HG03575 (cell line): Measurements from ENCODE around the gene DPP7.

Experiments
- ATAC-seq: cut with Tn5 transposase; IDR thresholded peaks from one replicate; pipeline ENCODE4 v1.9.1; 2021; ENCODE audit not compliant: unreplicated experiment, insufficient number of reproducible peaks, low FRiP score; ENCODE audit errors: extremely low read depth

Gene DPP7

GRCh38 chr9:137114613-137115393 is at the start of gene DPP7:
DPP7 (minus strand) TSS chr9:137114733; CDS start chr9:137114713, 20 bp downstream.
- no peak for ATAC-seq

GRCh38 chr9:137163805-137164204 is 49.3 kb upstream of the DPP7 start:
- no peak for ATAC-seq

GRCh38 chr9:137163365-137163715 is 48.8 kb upstream of the DPP7 start:
- ATAC-seq, result no peak

- ATAC-seq, result no peak
Measured at GRCh38 chr9:137162505-137163364, 48.2 kb upstream of the DPP7 start.

GRCh38 chr9:137161558-137162486 is 47.3 kb upstream of the DPP7 start:
- ATAC-seq, result no peak

GRCh38 chr9:137160716-137161557 is 46.4 kb upstream of the DPP7 start:
- ATAC-seq, result no peak

- no peak for ATAC-seq
Measured at GRCh38 chr9:137160054-137160425, 45.5 kb upstream of the DPP7 start.

GRCh38 chr9:137159105-137160053 is 44.8 kb upstream of the DPP7 start:
- ATAC-seq, result no peak

- ATAC-seq, result no peak
Measured at GRCh38 chr9:137158625-137159024, 44.1 kb upstream of the DPP7 start.

GRCh38 chr9:137157618-137158415 is 43.3 kb upstream of the DPP7 start:
- ATAC-seq, result no peak

- no peak for ATAC-seq
Measured at GRCh38 chr9:137156567-137157375, 42.2 kb upstream of the DPP7 start.

- ATAC-seq, result no peak
Measured at GRCh38 chr9:137152844-137153405, 38.4 kb upstream of the DPP7 start.

- ATAC-seq, result no peak
Measured at GRCh38 chr9:137150617-137151457, 36.3 kb upstream of the DPP7 start.

GRCh38 chr9:137149942-137150616 is 35.5 kb upstream of the DPP7 start:
- no peak for ATAC-seq
